ENCODE measurements around the gene HENMT1.
"Not testable (repeated sequence)": the region's sequence is repeated elsewhere in the genome, so short reads cannot be mapped to it uniquely, and the experiment has no call there.

HENMT1 gene

DNA sequence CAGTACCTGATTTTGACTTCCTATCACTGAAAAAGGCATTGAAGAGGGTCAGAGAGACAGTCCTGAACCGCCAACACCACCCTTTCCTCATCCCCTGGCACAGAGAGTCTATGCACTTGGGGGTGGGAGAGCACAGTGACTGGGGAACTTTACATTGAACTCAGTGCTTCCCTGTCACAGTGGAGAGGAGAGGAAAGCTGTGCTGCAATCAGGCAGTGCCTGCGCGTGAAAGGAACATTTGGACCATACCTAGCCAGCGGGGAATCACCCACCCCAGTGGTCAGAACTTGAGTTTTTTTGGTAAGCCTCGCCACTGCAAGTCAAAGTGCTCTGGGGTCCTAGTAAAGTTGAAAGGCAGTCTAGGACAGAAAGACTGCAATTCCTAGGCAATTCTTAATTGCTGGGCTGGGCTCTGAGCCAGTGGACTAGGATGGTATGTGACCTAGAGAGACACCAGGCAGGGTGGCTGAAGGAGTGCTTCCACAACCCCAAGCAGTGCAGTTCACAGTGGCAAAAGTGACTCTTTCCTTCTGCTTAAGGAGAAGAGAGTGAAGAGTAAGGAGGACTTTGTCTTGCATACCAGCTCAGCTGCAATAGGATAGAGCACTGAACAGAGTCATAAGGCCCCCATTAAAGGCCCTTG lies 9.4 kb upstream of the HENMT1 start:
- no peak for DNase-seq

DNA sequence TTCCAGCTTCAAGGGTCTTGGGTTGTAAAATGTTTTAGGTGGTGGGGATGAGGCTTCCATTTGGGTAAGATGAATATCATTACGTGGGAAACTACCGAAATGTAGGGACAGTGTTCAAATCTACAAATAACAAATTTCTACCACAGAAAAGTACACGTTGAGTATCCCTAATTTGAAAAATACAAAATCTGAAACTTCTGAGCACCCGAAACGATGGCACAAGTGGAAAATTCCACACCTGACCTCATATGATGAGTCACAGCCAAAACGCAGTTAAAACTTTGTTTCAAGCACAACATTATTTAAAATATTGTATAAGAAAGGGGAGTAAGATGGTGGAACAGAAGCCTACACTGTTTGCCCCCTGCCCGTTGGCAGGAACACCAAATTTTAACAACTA lies 8.8 kb upstream of the HENMT1 start:
- no peak for DNase-seq

DNA sequence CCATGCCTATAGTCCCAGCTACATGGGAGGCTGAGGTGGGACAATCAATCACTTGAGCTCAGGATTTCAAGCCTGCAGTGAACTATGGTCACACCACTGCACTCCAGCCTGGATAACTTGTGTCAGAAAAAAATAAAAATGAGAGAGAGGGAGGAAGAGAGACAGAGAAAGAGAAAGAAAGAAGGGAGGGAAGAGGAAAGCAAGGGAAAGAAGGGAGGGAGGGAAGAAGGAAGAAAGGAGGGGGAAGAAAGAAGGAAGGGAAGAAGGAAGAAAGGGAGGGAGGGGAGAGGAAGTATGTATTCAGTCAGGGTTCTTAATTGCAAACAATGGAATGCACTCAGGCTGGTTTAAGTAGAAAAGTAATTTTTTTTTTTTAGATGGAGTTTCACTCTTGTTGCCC lies 7.9 kb upstream of the HENMT1 start:
- DNase-seq: no peak

DNA sequence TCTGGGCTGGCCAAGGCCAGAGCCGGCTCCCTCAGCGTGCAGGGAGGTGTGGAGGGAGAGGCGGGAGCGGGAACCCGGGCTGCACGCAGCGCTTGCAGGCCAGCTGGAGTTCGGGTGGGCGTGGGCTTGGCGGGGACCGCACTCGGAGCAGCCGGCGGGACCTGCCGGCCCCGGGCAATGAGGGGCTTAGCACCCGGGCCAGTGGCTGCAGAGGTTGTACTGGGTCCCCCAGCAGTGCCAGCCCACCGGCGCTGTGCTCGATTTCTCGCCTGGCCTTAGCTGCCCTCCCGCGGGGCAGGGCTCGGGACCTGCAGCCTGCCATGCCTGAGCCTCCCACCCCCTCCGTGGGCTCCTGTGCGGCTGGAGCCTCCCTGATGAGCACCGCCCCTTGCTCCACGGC lies 6.5 kb upstream of the HENMT1 start:
- not testable (repeated sequence) for DNase-seq

DNA sequence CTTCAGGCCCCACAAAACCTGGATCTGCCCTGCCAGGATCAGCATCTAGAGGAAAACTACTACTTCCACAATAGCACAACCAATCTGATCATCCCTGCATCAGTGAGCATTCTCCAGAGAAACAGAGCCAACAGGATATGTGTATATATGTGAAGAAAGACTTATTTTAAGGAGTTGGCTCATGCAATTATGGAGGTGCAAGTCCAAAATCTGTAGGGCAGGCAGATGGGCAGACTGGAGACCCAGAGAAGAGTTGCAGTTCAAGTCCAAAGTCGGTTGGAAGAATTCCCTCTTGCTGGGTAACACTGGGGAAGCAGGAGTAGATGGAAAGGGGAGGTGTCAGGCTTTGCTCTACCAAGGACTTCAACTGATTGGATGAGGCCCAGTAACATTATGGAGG lies 4.9 kb upstream of the HENMT1 start:
- DNase-seq: no peak

DNA sequence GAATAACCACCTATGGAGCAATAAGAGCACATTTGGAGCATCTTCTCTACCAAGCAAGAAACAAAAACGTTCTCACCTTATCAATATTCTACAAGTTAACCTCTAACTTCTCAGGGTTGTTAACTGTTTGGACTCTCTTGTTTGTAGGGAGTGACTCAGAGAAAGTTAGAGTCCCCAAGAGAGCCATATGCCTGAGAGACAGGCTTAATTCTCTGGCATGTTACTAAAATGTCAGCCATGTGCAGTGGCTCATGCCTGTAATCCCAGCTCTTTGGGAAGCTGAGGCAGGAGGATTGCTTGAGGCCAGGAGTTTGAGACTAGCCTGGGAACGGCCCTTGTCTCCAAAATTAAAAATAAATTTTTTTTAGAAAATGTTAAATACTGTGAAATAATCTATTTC lies 4.2 kb upstream of the HENMT1 start:
- no peak for DNase-seq

DNA sequence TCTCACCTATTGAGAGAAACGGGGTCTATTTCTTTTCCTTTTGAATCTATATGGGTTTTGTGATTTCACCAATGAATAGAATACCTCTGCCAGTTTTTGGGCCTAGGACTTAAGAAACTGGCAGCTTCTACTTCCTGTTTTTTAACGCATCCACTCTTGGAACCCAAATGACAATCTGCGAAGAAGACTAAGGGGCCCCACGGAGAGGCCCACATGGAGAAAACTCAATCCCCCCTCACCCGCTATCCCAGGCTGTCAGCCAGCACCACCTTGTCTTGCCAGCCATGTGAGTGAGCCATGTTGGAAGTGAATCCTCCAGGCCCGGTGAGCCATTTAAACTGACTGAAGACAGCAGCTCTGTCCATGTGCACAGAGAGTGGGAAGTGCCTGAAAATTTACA lies 3.6 kb upstream of the HENMT1 start:
- no peak for DNase-seq

DNA sequence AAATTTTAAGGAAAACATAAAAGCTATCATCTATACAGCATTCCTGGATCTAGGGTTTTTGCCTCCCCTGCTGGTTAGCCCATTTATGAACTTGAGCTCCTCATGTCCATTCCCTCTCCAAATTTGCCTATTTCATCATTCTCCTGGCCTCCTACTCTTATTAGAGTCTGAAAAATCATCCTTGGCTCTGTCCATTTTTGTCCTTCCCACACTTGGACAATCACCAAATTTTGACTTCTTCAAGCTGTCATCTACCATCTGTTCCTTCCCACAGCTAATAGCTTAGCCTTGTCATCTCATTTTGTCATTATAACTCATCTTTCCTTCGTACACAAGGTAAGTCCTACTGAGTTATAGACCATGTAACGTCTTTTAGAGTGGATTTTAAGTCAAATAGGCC lies 2.2 kb upstream of the HENMT1 start:
- no peak for DNase-seq

DNA sequence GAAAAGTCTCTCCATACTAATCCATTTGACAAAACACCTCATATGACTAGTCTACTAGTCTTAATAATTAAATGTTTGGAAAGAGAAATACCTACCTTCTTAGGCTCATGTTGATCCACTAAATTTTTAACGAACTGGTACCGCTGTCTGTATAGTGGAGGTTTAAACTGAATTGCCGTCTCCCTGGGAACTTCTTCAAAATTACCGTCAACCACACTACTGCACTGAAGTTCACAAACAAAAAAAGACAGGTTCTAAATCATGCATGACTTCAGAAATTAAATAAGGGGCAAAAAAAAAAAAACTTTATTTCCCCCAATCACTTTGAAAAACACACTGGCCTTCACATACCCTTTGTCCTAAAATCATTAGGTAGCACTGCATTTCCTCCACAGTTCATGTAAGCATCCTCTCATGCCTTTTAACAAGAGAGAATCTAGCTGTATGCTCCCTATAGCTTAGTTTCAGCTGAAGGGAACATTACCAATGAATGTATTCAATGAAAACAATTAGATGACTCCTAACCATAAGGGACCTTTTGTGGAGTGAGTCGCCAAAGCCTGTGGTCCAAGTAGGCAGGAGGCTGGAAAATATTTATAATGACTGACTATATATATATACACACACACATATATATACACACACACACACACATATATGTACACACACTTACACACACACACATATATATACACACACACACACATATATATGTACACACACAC lies 3.4 kb downstream of the HENMT1 start:
- no peak for DNase-seq

DNA sequence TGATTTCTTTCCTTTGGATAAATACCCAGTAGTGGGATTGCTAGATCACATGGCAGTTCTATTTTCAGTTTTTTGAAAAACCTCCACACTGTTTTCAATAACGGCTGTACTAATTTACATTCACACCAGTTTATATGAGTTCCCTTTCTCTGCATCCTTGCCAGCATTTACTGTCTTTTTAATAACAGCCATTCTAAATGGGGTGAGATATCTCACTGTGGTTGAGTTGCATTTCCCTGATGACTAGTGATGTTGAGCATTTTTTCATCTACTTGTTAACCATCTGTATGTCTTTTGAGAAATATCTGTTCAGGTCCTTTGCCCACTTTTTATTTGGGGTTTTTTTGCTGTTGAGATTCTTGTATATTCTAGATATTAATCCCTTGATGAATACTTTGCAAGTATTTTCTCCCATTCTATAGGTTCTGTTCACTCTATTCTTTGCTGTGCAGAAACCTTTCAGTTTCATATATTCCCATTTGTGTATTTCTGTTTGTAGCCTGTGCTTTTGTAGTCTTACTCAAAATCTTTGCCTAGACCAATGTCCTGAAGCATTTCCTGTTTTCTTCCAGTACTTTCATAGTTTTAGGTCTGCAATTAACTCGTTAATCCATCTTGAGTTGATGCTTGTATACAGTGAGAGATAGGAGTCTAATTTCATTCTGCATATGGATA lies 7.3 kb downstream of the HENMT1 start:
- no peak for DNase-seq

DNA sequence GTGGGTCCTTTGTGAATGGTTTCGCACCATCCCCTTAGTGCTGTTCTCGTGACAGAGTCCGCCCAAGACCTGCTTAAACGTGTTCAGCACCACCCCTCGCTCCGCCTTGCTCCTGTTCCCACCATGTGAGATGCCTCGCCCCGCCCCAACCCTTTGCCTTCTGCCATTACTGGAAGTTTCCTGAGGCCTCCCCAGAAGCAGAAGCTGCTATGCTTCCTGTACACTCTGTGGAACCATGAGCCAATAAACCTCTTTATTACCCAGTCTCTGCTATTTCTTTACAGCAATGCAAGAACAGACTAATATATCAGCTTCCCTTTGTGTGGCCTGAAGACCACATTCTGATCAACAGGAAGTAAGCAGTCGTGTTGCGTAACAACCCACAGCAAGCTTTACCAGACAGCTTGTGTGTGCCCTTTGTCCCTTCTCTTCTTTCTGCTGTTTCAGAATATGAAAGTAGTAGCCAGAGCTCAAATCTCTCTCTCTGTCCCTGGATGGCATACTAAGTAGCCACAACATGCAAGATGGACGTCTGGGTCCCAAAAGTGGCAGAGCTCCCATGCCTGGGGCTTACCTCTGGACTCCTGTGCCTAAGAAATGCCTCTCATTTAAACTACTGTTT lies 14.1 kb downstream of the HENMT1 start:
- no peak for DNase-seq

DNA sequence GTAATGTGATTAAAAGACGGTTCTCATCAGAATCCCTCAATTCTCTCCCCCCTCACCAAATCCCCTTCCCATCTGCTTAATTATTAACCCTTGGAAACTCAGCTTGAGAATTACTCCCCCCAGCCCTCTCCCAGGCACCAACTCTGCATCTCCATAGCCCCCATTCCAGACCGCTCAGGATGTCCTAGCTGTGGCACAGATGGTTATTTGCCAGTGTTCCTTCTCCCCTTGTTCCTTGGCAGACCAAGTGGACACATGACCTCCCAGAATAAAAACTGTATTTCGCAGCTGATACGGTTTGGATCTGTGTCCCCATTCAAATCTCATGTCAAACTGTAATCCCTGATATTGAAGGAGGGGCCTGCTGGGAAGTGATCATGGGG lies 14.6 kb downstream of the HENMT1 start:
- no peak for DNase-seq

DNA sequence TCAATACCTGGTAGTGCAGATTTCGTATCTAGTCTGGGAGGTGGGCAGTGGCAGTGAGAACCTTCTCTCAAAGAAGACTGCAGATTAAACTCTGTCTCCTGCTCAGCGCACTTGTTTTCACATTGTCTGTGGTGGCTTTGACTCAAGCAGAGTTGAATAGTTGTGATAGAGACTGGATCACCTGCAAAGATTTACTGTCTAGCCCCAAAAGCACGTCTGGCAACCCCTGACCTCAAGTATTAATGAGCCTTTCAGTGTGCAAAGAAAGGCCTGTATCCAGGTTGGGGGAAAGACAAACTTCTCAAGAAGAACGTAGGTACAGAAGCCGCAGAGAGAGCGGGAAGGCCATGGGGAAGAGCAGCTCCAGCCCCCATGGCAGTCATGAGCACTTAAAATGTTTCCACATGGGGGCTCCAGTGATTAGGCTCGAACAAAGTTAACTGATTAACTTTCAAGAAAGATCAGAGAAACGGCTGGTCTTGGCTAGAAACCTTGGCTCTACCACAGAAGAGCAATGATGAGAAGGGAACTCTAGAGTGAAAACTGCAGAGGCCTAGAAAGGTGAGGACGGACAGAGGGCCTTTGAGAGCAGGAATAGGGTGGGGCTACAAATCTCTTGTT lies 15.2 kb downstream of the HENMT1 start:
- no peak for DNase-seq

DNA sequence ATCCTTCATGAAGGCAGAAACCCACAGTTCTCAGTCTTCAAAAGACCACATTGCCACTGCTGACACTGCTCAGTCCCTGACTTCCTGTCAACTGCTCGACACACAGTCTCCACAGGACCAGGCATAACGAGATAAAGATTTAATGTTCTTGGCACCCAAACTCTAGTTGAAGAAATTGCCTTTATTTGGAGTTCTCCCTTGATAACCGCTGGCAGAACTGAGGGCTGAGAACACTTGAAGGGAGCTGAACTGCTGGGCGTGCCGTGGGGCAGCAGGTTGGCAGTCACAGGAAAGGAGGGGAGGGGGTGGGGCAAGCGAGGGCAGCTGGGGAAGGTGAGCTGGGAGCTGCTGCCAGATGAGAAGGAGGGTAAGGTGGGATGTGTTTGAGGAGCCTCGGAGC lies 15.9 kb downstream of the HENMT1 start:
- DNase-seq: no peak

DNA sequence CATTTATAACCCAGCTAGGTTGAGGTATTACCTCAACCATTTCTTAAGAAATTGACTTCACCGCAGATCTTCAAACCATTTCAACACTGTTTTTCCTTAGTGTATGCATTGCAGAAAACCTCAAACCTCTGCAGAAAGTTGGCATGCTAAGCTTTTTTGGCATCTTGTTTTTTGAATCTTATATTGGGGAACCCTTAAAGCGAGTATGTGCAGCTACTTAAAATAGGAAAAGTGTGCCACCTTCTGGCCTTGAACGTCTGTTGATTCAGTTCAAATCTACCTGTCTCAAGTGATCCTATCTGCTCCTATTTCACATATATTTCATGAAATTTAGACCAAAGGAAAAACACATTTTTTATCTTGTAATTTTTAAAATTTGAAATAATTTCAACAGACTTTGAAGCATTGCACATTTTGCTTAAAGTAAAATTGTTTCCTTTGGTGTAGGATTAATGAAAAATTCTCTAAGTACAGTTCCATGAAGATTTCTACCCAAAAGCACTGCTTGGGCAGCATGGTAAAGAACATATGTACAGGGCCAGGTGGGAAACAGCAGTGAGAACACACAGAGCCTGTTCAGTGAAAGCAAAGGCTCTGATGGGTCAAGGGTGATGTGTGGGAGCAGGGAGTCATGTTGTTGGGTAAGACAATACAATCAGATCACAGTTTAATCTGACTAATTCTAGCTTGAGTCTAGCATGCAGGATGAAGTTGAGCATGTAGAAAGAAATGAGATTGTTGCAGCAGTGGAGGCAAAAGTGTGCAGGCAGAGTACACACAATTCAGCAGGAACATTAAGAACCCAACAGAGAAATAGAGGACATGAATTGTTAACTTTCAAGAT lies 17.2 kb downstream of the HENMT1 start:
- peak; percentile 62 for DNase-seq

DNA sequence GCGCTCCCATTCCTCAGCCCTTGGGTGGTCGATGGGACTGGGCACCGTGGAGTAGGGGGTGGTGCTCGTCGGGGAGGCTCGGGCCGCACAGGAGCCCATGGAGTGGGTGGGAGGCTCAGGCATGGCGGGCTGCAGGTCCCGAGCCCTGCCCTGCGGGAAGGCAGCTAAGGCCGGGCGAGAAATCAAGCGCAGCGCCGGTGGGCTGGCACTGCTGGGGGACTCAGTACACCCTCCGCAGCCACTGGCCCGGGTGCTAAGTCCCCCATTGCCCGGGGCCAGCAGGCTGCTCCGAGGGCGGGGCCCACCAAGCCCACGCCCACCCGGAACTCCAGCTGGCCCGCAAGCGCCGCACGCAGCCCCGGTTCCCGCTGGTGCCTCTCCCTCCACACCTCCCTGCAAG lies 20.0 kb downstream of the HENMT1 start:
- not testable (repeated sequence) for DNase-seq

DNA sequence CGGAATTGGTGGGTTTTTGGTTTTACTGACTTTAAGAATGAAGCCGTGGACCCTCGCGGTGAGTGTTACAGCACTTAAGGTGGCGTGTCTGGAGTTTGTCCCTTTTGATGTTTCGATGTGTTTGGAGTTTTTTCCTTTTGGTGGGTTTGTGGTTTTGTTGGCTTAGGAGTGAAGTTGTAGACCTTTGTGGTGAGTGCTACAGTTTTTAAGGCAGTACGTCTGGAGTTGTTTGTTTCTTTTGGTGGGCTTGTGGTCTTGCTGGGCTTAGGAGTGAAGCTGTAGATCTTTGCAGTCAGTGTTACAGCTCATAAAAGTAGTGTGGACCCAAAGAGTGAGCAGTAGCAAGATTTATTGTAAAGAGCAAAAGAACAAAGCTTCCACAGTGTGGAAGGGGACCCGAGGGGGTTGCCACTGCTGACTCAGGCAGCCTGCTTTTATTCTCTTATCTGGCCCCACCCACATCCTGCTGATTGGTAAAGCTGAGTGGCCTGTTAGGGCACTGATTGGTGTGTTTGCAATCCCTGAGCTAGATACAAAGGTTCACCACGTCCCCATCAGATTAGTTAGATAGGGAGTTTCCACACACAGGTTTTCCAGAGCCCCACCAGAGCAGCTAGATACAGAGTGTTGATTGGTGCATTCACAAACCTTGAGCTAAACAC lies 20.9 kb downstream of the HENMT1 start:
- DNase-seq: no peak

DNA sequence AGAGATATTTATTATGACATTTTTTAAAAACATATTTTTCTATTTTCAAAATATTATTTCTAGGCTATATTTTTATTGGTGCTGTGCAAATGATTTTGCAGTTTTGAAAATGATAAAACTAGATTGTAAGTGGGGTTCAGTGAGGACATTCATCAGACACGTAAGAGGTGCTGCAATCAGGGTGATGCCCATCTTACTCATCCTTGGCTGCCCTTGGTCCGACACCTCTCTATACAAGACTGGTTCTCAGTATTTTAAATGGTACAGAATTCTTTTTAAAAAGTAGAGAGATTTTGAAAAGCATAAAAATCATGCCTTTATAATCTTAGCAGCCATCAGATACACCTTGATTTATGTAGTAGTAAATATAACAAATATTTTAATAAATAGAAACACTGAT lies 24.0 kb downstream of the HENMT1 start:
- no peak for DNase-seq

DNA sequence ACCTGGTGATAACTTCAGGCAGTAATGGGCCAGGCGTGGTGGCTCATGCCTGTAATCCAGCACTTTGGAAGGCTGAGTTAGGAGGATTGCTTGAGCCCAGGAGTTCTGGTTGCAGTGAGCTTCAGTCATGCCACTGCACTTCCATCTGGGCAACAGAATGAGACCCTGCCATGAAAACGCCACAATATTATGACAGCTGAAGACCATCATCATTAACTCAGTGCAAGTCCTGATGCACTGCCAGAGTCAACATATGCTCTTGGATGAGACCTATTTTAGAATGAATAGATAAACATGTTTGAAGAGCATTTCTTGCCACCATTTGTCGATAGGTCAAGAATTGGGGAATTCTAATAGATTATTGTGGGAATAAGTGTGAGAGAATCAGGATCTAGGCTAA lies 26.4 kb downstream of the HENMT1 start:
- no peak for DNase-seq

DNA sequence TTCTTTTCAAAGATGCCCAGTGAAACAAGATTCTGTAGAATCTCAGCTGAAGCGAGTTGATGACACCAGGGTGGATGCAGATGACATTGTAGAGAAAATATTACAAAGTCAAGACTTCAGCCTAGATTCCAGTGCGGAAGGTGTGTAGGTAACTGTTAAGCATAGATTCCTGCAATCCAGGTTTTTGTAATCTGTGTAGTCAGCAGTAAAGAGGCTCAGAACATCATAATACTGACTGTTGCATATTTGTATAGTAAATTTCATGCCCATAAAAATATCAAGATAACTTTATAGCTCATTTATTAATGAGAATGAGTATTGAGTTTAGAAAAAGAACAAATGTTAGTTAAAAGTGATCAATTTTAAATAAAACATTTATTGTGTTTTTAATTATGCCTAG lies 32.2 kb downstream of the HENMT1 start:
- DNase-seq: no peak

DNA sequence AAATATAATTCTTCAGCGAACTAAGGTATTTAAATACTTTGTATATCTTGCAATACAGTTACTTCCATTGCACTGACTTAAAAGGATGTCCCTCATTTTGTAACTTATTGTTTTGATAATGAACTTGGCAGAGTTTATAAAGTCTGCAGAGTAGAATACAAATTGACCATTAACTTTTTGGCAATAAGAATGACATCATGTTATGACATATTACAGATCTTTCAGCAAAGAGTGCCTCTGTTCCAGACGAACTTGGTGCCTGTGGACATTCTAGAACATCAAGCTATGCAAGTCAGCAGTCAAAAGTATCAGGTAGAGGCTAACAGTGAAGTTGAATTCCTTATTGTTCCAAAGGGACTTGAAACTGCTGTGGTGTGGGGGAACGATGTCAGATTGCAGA lies 32.9 kb downstream of the HENMT1 start:
- DNase-seq: no peak

DNA sequence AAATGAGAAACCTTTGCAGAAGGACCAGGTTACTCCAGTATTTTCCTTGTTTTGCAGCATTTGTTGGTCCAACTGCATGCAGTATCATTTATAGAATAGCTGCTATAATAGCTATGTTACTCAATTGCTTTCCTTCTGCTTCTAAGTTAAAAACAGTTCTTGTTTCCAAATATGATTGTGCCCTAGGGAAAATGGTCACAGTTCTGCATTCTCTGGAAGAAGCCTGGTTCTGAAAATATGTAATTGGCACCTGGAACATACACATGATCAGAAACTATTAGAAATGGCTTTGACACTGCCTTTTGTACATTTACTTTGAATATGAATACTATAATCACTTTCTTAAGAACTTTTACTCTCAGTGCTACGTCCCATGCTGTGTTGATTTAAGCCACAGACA lies 33.6 kb downstream of the HENMT1 start:
- no peak for DNase-seq
